GM21825 (cell line): ENCODE measurements around the gene CDCP2.
A peak's percentile ranks its signal among the peaks of the same experiment; 100 is the strongest.

ENCODE experiments used
- ATAC-seq: cut with Tn5 transposase; IDR thresholded peaks from one replicate; pipeline ENCODE4 v1.9.1; 2021; ENCODE audit warnings: mild to moderate bottlenecking, moderate library complexity; ENCODE audit not compliant: unreplicated experiment

The CDCP2 gene

GRCh38 chr1:54152696-54153095 is at the start of gene CDCP2:
Gene CDCP2 (minus strand): TSS chr1:54153000. CDS start chr1:54152922, 78 bp downstream.
- no peak for ATAC-seq

GRCh38 chr1:54200519-54200997 is 47.8 kb upstream of the CDCP2 start:
- no peak for ATAC-seq

- ATAC-seq = peak; percentile 95
Measured at GRCh38 chr1:54199765-54200518, 47.1 kb upstream of the CDCP2 start, which contains the start of the genes CYB5RL and MRPL37. Gene CYB5RL (minus strand): TSS chr1:54200030. CDS start chr1:54195616, 4,414 bp downstream. Gene MRPL37 (plus strand): TSS chr1:54200167. CDS start chr1:54200244, 77 bp downstream.

- ATAC-seq = peak; percentile 3
Measured at GRCh38 chr1:54199151-54199764, 46.5 kb upstream of the CDCP2 start.

GRCh38 chr1:54193453-54193852 is 40.7 kb upstream of the CDCP2 start:
- ATAC-seq = no peak

GRCh38 chr1:54191525-54191924 is 38.7 kb upstream of the CDCP2 start:
- no peak for ATAC-seq

- ATAC-seq = no peak
Measured at GRCh38 chr1:54190526-54190925, 37.7 kb upstream of the CDCP2 start.

GRCh38 chr1:54188291-54188690 is 35.5 kb upstream of the CDCP2 start:
- ATAC-seq = no peak

GRCh38 chr1:54186056-54186455 is 33.3 kb upstream of the CDCP2 start:
- no peak for ATAC-seq

- no peak for ATAC-seq
Measured at GRCh38 chr1:54180701-54181360, 28.0 kb upstream of the CDCP2 start.

- no peak for ATAC-seq
Measured at GRCh38 chr1:54178296-54179070, 25.7 kb upstream of the CDCP2 start.

- ATAC-seq = no peak
Measured at GRCh38 chr1:54177726-54178125, 24.9 kb upstream of the CDCP2 start.

GRCh38 chr1:54176621-54177327 is 24.0 kb upstream of the CDCP2 start:
- no peak for ATAC-seq

GRCh38 chr1:54174106-54174505 is 21.3 kb upstream of the CDCP2 start:
- no peak for ATAC-seq

- no peak for ATAC-seq
Measured at GRCh38 chr1:54173681-54174080, 20.9 kb upstream of the CDCP2 start.

- no peak for ATAC-seq
Measured at GRCh38 chr1:54172614-54173599, 20.1 kb upstream of the CDCP2 start.

GRCh38 chr1:54171606-54172005 is 18.8 kb upstream of the CDCP2 start:
- ATAC-seq = no peak

GRCh38 chr1:54171016-54171415 is 18.2 kb upstream of the CDCP2 start:
- no peak for ATAC-seq

GRCh38 chr1:54169068-54169467 is 16.3 kb upstream of the CDCP2 start:
- ATAC-seq = no peak
